Rectal smooth muscle tissue (tissue), 1 donor: Measurements from ENCODE around the gene SAYSD1.
A peak's percentile ranks its signal among the peaks of the same experiment; 100 is the strongest.

Source experiments
- H3K27ac ChIP-seq: one replicate; pipeline ENCODE4 v1.7.0; 2013; ENCODE audit warnings: low read depth, low read length, inconsistent platforms
- H3K27me3 ChIP-seq: one replicate; pipeline ENCODE4 v1.7.0; 2013; ENCODE audit warnings: low read length; ENCODE audit not compliant: control insufficient read depth, insufficient read depth
- H3K36me3 ChIP-seq: one replicate; pipeline ENCODE4 v1.7.0; 2013; ENCODE audit warnings: low read length; ENCODE audit not compliant: control insufficient read depth, insufficient read depth
- H3K4me1 ChIP-seq: one replicate; pipeline ENCODE4 v1.7.0; 2013; ENCODE audit warnings: low read length; ENCODE audit not compliant: control insufficient read depth, insufficient read depth
- H3K4me3 ChIP-seq: one replicate; pipeline ENCODE4 v1.7.0; 2013; ENCODE audit warnings: low read length
- H3K9ac ChIP-seq: one replicate; pipeline ENCODE4 v1.7.0; 2013; ENCODE audit warnings: low read length

SAYSD1 gene

DNA sequence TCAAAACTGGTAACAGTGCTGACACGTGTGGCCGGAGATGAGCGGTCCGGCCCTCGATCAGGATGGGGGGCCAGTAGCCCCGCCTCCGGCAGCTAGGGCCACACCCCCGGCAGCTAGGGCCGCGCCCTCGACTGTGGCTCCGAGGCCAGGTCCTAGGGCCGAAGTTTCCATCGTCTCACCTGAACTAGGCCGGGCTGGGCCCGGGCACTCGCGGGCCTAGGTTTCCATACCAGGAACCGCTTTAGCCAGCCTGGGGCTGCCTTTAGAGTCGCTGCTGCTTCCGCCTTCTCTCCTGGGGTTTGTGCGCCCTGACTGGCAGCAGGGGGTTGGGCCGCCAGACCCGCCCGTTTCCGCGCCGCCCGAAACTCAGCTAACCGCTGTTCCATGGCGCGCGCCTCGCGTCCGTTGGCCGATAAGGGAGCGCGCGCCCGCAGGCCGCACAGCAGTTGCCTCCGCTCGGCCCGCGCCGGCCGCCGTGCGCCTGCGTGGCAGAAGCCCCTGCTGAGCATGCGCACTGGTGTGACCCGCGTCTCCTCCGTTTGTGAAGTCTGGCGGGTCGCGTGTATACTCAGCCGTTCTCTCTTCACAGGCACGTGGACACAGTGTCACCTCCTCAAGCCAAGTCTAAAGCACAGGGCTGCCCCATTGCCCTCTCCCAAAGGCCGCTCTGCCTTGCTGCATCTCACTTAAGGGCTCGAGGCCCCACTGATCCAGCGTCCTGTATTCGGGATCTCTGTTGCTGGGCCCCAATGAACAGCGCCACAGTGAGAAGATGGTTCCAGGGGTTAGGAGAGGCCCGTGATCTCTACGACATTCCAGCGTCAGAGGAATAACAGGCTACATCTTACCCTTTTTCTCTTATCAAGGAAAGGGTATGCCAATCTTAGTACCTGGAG, at the start of gene SAYSD1:
SAYSD1 (minus strand) TSS at position 483 of the 896 bp plus-strand sequence; CDS start at position 386, 97 bp downstream.
- H3K27ac ChIP-seq = peak within 1 kb of the TSS; percentile 90
- H3K27me3 ChIP-seq = no peaks in the 10 kb centered on the region
- peaks cover 6% of the 10 kb centered on the region for H3K4me1 ChIP-seq
- peak within 1 kb of the TSS; percentile 43 for H3K9ac ChIP-seq
- H3K36me3 ChIP-seq = no peaks in the 10 kb centered on the region
- peak within 1 kb of the TSS; percentile 64 for H3K4me3 ChIP-seq

GRCh38 chr6:39157511-39157910, 42.5 kb upstream of the SAYSD1 start:
- Histone ChIP-seq H3K4me3 (no peak overlapping the region), H3K9ac (no peak overlapping the region), H3K4me1 (no peaks in the 10 kb centered on the region), H3K27ac (no peak overlapping the region), H3K27me3 (peaks cover 2% of the 10 kb centered on the region), H3K36me3 (no peaks in the 10 kb centered on the region)

GRCh38 chr6:39156801-39157200, 41.8 kb upstream of the SAYSD1 start:
- Histone ChIP-seq H3K27ac (no peak overlapping the region), H3K36me3 (no peaks in the 10 kb centered on the region), H3K4me1 (no peaks in the 10 kb centered on the region)

DNA sequence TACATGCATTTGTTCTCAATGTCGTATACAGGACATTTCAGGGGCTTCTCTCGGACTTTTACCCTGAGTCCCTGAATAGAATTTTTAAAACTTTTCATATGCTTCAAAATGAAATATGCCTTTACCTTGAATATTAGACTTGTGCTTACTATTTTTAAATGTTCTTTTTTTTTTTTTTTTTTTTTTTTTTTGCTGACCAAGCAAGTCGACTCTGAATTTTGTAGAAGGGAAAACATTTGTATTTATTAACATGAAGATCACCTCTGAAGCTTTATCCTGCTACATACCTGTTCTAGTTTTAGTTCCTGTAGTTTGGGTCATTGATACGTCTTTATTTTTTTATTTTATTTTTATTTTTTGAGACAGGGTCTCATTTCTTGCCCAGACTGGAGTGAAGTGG, 39.7 kb upstream of the SAYSD1 start:
- no peaks in the 10 kb centered on the region for H3K4me1 ChIP-seq
- no peak overlapping the region for H3K4me3 ChIP-seq
- H3K27me3 ChIP-seq = peaks cover 2% of the 10 kb centered on the region
- no peak overlapping the region for H3K9ac ChIP-seq
- H3K36me3 ChIP-seq = no peaks in the 10 kb centered on the region
- no peak overlapping the region for H3K27ac ChIP-seq

More at GRCh38 chr6:39156801-39157200, 41.8 kb upstream of the SAYSD1 start:
- peaks cover 2% of the 10 kb centered on the region for H3K27me3 ChIP-seq
- no peak overlapping the region for H3K4me3 ChIP-seq
- H3K9ac ChIP-seq = no peak overlapping the region

DNA sequence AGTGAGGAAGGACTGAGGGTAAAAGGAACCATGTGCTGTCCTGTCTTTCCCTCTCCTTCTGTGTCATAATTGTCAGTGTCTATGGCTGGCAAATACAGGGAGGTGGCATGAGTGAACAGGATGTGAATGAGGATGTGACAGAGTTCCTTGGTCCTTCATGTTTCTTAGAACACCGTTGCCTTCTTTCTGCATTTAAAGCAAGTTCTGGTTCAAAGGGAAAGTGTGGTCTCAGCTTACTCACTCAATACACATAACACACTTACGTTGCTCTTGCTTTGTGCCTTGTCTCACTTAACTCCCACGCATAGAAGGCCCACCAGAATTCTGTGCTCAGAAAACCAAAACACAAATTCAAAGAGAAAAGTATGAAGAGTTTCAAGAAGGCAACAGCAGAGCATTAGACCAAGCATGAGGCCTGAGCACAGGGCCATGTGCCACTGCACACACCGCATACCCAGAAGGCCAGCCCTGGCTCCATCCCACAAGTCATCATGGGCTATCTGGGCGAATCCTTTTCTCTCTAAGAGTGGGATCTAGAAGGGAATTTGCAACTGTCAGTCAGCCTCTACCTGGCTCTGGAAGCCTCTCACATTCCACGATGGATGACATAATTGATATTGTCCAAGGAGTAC, 38.9 kb upstream of the SAYSD1 start:
- Histone ChIP-seq H3K27ac (no peak overlapping the region), H3K9ac (no peak overlapping the region), H3K4me1 (no peaks in the 10 kb centered on the region), H3K4me3 (no peak overlapping the region), H3K27me3 (peaks cover 2% of the 10 kb centered on the region), H3K36me3 (no peaks in the 10 kb centered on the region)

DNA sequence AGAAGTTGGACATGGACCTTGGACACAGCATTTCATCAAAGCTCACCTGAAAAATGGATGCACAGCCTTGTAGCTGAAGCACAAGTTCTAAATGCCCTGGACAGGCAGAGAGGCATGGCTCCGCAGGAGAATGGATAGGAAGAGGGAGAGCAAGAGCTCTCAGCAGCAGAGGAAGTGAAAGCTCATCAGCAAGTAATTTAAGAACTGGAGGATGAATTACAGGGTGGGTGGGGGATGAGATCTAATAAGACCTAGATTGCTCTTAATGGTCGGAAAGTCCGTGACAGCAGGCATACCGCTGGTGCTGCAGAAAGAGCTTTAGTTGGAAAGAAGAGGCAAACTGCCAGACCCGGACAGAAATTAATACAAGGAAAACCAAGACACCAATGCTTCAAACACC, 37.3 kb upstream of the SAYSD1 start:
- no peak overlapping the region for H3K9ac ChIP-seq
- H3K27me3 ChIP-seq = peaks cover 2% of the 10 kb centered on the region
- H3K27ac ChIP-seq = no peak overlapping the region
- H3K4me1 ChIP-seq = no peaks in the 10 kb centered on the region
- H3K36me3 ChIP-seq = no peaks in the 10 kb centered on the region
- no peak overlapping the region for H3K4me3 ChIP-seq

DNA sequence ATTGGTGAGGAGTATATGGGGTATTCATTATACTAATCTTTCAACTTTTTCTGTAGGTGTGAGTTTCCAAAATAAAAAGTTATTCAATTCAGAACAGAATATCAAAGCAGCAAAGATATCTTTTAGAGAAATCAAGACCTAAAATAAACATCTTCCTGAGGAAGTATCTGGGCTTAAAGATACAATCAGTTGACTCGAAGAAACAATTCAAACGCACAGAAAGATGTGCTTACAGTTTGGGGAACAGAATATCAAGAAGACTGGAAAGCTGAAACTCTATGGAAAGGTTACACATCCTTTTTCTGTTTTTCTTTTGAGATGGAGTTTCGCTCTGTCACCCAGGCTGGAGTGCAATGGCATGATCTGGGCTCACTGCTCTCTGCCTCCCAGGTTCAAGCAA, 36.2 kb upstream of the SAYSD1 start:
- Histone ChIP-seq H3K9ac (no peak overlapping the region), H3K36me3 (no peaks in the 10 kb centered on the region), H3K4me1 (no peaks in the 10 kb centered on the region), H3K27ac (no peak overlapping the region), H3K4me3 (no peak overlapping the region), H3K27me3 (peaks cover 2% of the 10 kb centered on the region)

- no peak overlapping the region for H3K27ac ChIP-seq
Observed at GRCh38 chr6:39144481-39145173, 29.6 kb upstream of the SAYSD1 start.

GRCh38 chr6:39143238-39143930, 28.4 kb upstream of the SAYSD1 start:
- Histone ChIP-seq H3K4me1 (no peaks in the 10 kb centered on the region), H3K4me3 (no peak overlapping the region), H3K27ac (no peak overlapping the region), H3K9ac (no peak overlapping the region), H3K27me3 (no peaks in the 10 kb centered on the region), H3K36me3 (no peaks in the 10 kb centered on the region)

More at GRCh38 chr6:39144481-39145173, 29.6 kb upstream of the SAYSD1 start:
- Histone ChIP-seq H3K4me1 (no peaks in the 10 kb centered on the region), H3K27me3 (no peaks in the 10 kb centered on the region), H3K9ac (no peak overlapping the region), H3K36me3 (no peaks in the 10 kb centered on the region), H3K4me3 (no peak overlapping the region)

GRCh38 chr6:39140556-39141167, 25.7 kb upstream of the SAYSD1 start:
- no peaks in the 10 kb centered on the region for H3K36me3 ChIP-seq
- no peak overlapping the region for H3K9ac ChIP-seq
- H3K27ac ChIP-seq = no peak overlapping the region
- H3K4me3 ChIP-seq = no peak overlapping the region
- no peaks in the 10 kb centered on the region for H3K4me1 ChIP-seq
- H3K27me3 ChIP-seq = no peaks in the 10 kb centered on the region

- Histone ChIP-seq H3K9ac (no peak overlapping the region), H3K27me3 (no peaks in the 10 kb centered on the region), H3K4me1 (no peaks in the 10 kb centered on the region), H3K36me3 (no peaks in the 10 kb centered on the region), H3K4me3 (no peak overlapping the region), H3K27ac (no peak overlapping the region)
Observed at GRCh38 chr6:39137245-39137644, 22.3 kb upstream of the SAYSD1 start.
